NAMALWA (cell line): ENCODE results near the gene FSHR.

Experiments used
- DNase-seq: peaks from one replicate; pipeline ENCODE4 v3.0.0-alpha.2; 2015; ENCODE audit warnings: low spot score

Gene FSHR

GRCh38 chr2:48954311-48954710 is 200.0 kb downstream of the FSHR start:
- no peak for DNase-seq

GRCh38 chr2:48952614-48953013 is 201.7 kb downstream of the FSHR start:
- no peak for DNase-seq

- DNase-seq = no peak
These were observed 202.2 kb downstream of the FSHR start for GRCh38 chr2:48952143-48952542.

- DNase-seq = no peak
These were observed 205.8 kb downstream of the FSHR start for GRCh38 chr2:48948400-48949125.

- peak; percentile 77 for DNase-seq
These were observed 207.8 kb downstream of the FSHR start for GRCh38 chr2:48946449-48947048.

GRCh38 chr2:48944956-48945355 is 209.4 kb downstream of the FSHR start:
- DNase-seq = no peak

- no peak for DNase-seq
These were observed 210.9 kb downstream of the FSHR start for GRCh38 chr2:48943436-48943835.

GRCh38 chr2:48941908-48942307 is 212.4 kb downstream of the FSHR start:
- DNase-seq = no peak

GRCh38 chr2:48941456-48941855 is 212.9 kb downstream of the FSHR start:
- DNase-seq = no peak

- DNase-seq = no peak
These were observed 213.7 kb downstream of the FSHR start for GRCh38 chr2:48940606-48941005.

GRCh38 chr2:48939232-48939631 is 215.1 kb downstream of the FSHR start:
- DNase-seq = no peak

- no peak for DNase-seq
These were observed 216.1 kb downstream of the FSHR start for GRCh38 chr2:48938231-48938630.

GRCh38 chr2:48934807-48935206 is 219.5 kb downstream of the FSHR start:
- no peak for DNase-seq

GRCh38 chr2:48933828-48934497 is 220.4 kb downstream of the FSHR start:
- DNase-seq = no peak

- no peak for DNase-seq
These were observed 221.6 kb downstream of the FSHR start for GRCh38 chr2:48932667-48933066.

- DNase-seq = no peak
These were observed 224.6 kb downstream of the FSHR start for GRCh38 chr2:48929571-48930301.

GRCh38 chr2:48927355-48927754 is 227.0 kb downstream of the FSHR start:
- DNase-seq = no peak

- no peak for DNase-seq
These were observed 238.4 kb downstream of the FSHR start for GRCh38 chr2:48915884-48916283.

- no peak for DNase-seq
These were observed 239.1 kb downstream of the FSHR start for GRCh38 chr2:48915227-48915626.

GRCh38 chr2:48914477-48915089 is 239.7 kb downstream of the FSHR start:
- no peak for DNase-seq
